K562 (cell line): ENCODE results near the gene RBM46. TPM values are rescaled to one million over a fixed set of nuclear protein-coding genes. Genes with fewer than 3 reads are reported as not detected.

ENCODE experiments used
- BRF1 ChIP-seq: IDR thresholded peaks from 3 replicates; pipeline ENCODE4 v1.6.1; 2011; ENCODE audit warnings: borderline replicate concordance, mild to moderate bottlenecking; ENCODE audit not compliant: insufficient read length; ENCODE audit errors: extremely low read depth
- POLR3A ChIP-seq: IDR thresholded peaks from 2 replicates; pipeline ENCODE4 v1.6.1; 2011; ENCODE audit warnings: borderline replicate concordance, mild to moderate bottlenecking, moderate library complexity; ENCODE audit not compliant: insufficient read length, insufficient read depth; ENCODE audit errors: extremely low read depth
- RAD21 ChIP-seq, 2 experiments: fragments of 250-450 bp in 1 of 2; fragments of 450-650 bp in 1 of 2; sonication (Bioruptor Pico) in 1 of 2; formaldehyde crosslinking in 1 of 2; IDR thresholded peaks in 1 of 2; conservative IDR thresholded peaks in 1 of 2; 2 replicates each; pipeline versions ENCODE4 v1.4.0 to v1.8.0; 2020 to 2022; ENCODE audit warnings: mild to moderate bottlenecking in 2 of 2, moderate library complexity in 1 of 2
- RUNX1 ChIP-seq: sonication (generic); IDR thresholded peaks from 2 replicates; pipeline ENCODE4 v1.6.1; 2016; ENCODE audit warnings: antibody characterized with exemption, low read depth
- SMC3 ChIP-seq: conservative IDR thresholded peaks from 2 replicates; pipeline ENCODE4 v1.6.1; 2011; ENCODE audit warnings: low read depth, low read length, improper control_type of control experiment; ENCODE audit not compliant: insufficient read depth
- SRF ChIP-seq, 2 experiments: fragments of 250-450, 450-650 bp in 1 of 2; sonication (Bioruptor Pico) in 1 of 2; sonication (generic) in 1 of 2; formaldehyde crosslinking; IDR thresholded peaks; 2 replicates each; pipeline versions ENCODE4 v1.5.0 to v1.5.1; 2020 to 2022; ENCODE audit warnings: mild to moderate bottlenecking in 1 of 2, missing genetic modification reagents in 1 of 2
- polyA plus RNA-seq, 8 experiments: library from polyadenylated mRNA; depleted of rRNA in 4 of 8; stranded (reverse) in 5 of 8; unstranded in 3 of 8; fragments of >200 nt; fragmentation: Nextera tagmentation in 2 of 8; fragmentation: Illumina TruSeq in 1 of 8; extraction: Ambion mirVana in 2 of 8; extraction: Trizol in 1 of 8; gene quantifications; 2 replicates each; pipeline versions ENCODE4 v1.2.1 to v1.2.3, GENCODE V29; 2011 to 2014; ENCODE audit warnings: inconsistent platforms in 1 of 8, missing spikeins in 1 of 8
- total RNA-seq, 7 experiments: library from RNA; depleted of rRNA in 6 of 7; stranded (reverse); fragments of >200 nt in 6 of 7; fragmentation: Illumina TruSeq in 2 of 7; extraction: Trizol in 2 of 7; gene quantifications; 2 replicates each; pipeline versions ENCODE4 v1.2.1 to v1.2.3, GENCODE V29; 2011 to 2021; ENCODE audit warnings: low replicate concordance in 1 of 7
- TF ChIP-seq, protein P1 (sequence below): sonication (generic); IDR thresholded peaks from 2 replicates; pipeline ENCODE4 v1.6.1; 2016
- TF ChIP-seq, protein P2 (sequence below): IDR thresholded peaks from 2 replicates; pipeline ENCODE4 v1.6.1; 2012; ENCODE audit warnings: low read depth, low read length, improper control_type of control experiment, borderline replicate concordance
- TF ChIP-seq, protein P3 (sequence below): fragments of 450-650 bp; formaldehyde crosslinking; IDR thresholded peaks from 2 replicates; pipeline ENCODE4 v1.4.0; 2020; ENCODE audit warnings: mild to moderate bottlenecking, moderate library complexity
- TF ChIP-seq, protein P4 (sequence below): sonication (generic); formaldehyde crosslinking; IDR thresholded peaks from 2 replicates; pipeline ENCODE4 v1.8.0; 2023; ENCODE audit warnings: mild to moderate bottlenecking, missing genetic modification reagents

The RBM46 gene
- total and polyA plus RNA-seq, 9 of the 15 experiments (the other 6 are each of a cell fraction or from before 2014, with no cell fraction given): 0.04 TPM; not detected in 8

DNA sequence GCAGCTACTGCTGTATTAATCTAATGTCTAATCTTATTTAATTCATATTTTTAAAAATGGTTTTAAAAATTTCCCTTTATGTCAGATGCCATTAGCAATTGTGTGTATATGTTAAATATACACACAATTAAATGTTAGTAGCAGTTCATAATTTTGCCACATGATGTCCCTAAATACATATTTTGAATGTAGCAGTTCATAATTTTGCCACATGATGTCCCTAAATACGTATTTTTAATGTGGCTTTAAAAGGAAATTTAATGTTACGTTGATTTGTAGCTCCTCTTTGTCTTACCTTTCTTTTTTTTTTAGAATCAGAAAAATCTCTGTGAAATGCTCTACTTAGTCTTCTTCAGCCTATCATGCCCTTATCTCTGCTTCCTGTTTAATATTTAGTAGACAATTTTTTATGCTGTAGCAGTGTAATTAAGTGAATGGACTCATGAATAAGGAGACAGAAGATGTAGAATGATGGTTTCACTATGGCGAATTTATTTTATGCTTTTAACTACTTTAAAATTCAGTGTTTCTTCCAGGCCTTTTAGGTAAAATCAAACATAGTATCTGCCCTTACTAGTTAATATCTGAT is 26.1 kb downstream of the RBM46 start (continued):
- TF ChIP-seq, protein P1, sequence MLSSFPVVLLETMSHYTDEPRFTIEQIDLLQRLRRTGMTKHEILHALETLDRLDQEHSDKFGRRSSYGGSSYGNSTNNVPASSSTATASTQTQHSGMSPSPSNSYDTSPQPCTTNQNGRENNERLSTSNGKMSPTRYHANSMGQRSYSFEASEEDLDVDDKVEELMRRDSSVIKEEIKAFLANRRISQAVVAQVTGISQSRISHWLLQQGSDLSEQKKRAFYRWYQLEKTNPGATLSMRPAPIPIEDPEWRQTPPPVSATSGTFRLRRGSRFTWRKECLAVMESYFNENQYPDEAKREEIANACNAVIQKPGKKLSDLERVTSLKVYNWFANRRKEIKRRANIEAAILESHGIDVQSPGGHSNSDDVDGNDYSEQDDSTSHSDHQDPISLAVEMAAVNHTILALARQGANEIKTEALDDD: no peak
- TF ChIP-seq, protein P2, sequence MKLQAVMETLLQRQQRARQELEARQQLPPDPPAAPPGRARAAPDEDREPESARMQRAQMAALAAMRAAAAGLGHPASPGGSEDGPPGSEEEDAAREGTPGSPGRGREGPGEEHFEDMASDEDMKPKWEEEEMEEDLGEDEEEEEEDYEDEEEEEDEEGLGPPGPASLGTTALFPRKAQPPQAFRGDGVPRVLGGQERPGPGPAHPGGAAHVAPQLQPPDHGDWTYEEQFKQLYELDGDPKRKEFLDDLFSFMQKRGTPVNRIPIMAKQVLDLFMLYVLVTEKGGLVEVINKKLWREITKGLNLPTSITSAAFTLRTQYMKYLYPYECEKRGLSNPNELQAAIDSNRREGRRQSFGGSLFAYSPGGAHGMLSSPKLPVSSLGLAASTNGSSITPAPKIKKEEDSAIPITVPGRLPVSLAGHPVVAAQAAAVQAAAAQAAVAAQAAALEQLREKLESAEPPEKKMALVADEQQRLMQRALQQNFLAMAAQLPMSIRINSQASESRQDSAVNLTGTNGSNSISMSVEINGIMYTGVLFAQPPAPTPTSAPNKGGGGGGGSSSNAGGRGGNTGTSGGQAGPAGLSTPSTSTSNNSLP: peak; percentile 66; the same call in 1 of the 2 replicates
- TF ChIP-seq BRF1 (no peak), POLR3A (no peak), SRF (CRISPR knock-in tag; IDR thresholded peaks at IDR 0.05) (no peak), RAD21 (CRISPR knock-in tag; conservative IDR thresholded peaks at IDR 0.05 in 1 of 2, IDR thresholded peaks at IDR 0.05 in 1 of 2) (peak; percentile 75 to 88), SMC3 (peak; percentile 63), RUNX1 (no peak)
- TF ChIP-seq, protein P3, sequence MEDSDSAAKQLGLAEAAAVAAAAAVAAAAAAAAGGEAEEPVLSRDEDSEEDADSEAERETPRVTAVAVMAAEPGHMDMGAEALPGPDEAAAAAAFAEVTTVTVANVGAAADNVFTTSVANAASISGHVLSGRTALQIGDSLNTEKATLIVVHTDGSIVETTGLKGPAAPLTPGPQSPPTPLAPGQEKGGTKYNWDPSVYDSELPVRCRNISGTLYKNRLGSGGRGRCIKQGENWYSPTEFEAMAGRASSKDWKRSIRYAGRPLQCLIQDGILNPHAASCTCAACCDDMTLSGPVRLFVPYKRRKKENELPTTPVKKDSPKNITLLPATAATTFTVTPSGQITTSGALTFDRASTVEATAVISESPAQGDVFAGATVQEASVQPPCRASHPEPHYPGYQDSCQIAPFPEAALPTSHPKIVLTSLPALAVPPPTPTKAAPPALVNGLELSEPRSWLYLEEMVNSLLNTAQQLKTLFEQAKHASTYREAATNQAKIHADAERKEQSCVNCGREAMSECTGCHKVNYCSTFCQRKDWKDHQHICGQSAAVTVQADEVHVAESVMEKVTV: peak; percentile 53; the same call in 1 of the 2 replicates
- TF ChIP-seq, protein P4, sequence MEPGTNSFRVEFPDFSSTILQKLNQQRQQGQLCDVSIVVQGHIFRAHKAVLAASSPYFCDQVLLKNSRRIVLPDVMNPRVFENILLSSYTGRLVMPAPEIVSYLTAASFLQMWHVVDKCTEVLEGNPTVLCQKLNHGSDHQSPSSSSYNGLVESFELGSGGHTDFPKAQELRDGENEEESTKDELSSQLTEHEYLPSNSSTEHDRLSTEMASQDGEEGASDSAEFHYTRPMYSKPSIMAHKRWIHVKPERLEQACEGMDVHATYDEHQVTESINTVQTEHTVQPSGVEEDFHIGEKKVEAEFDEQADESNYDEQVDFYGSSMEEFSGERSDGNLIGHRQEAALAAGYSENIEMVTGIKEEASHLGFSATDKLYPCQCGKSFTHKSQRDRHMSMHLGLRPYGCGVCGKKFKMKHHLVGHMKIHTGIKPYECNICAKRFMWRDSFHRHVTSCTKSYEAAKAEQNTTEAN (CRISPR knock-in tag): no peak
